SK-N-SH (cell line): ENCODE results near the gene BMPR1B. TPM values are rescaled to one million over a fixed set of nuclear protein-coding genes. Genes with fewer than 3 reads are reported as not detected.

Experiments
- CTCF ChIA-PET: fragments of 300-600, 350-600 bp; formaldehyde crosslinking; extraction: SDS; loops from one replicate; lab custom pipeline; 2021; lab: Yijun Ruan, JAX
- POLR2A ChIA-PET: fragments of 350-600 bp; sonication (Branson Sonifier 250); formaldehyde crosslinking; extraction: SDS; loops from one replicate; lab custom pipeline; 2020; ENCODE audit warnings: antibody characterized with exemption, inconsistent platforms; lab: Yijun Ruan, JAX
- DNase-seq: peaks from one replicate; pipeline ENCODE4 v3.0.0; 2012
- H2AFZ ChIP-seq: fragments of 200-600 bp; sonication (generic); 2 replicates; pipeline ENCODE4 v1.8.1; 2016; ENCODE audit warnings: antibody characterized with exemption, mild to moderate bottlenecking, low read depth
- H3F3A ChIP-seq: fragments of 200-600 bp; sonication (generic); replicated peaks from 2 replicates; pipeline ENCODE3; 2016; ENCODE audit warnings: antibody characterized with exemption, mild to moderate bottlenecking; ENCODE audit not compliant: insufficient read depth
- H3K27ac ChIP-seq, 2 experiments: fragments of 200-500 bp in 1 of 2; fragments of 200-600 bp in 1 of 2; sonication (Bioruptor generic) in 1 of 2; sonication (generic), shearing (Covaris generic) in 1 of 2; 2 replicates each; pipeline versions ENCODE4 v1.5.1 to v1.6.1; 2014 to 2016; ENCODE audit warnings: low read depth in 2 of 2, inconsistent platforms in 1 of 2, low read length in 1 of 2, mild to moderate bottlenecking in 1 of 2, mixed read lengths in 1 of 2
- H3K27me3 ChIP-seq: fragments of 200-600 bp; sonication (generic), shearing (Covaris generic); 2 replicates; pipeline ENCODE4 v1.6.1; 2016; ENCODE audit warnings: mixed run types; ENCODE audit not compliant: insufficient read depth
- H3K36me3 ChIP-seq, 2 experiments: fragments of 200-500 bp in 1 of 2; fragments of 200-600 bp in 1 of 2; sonication (Bioruptor generic) in 1 of 2; sonication (generic) in 1 of 2; replicated peaks in 1 of 2; 2 replicates each; pipeline versions ENCODE3 to v1.5.1; 2014 to 2016; ENCODE audit warnings: low read length in 1 of 2, mild to moderate bottlenecking in 1 of 2; ENCODE audit not compliant: insufficient read depth in 2 of 2, control insufficient read depth in 1 of 2
- H3K4me1 ChIP-seq, 2 experiments: fragments of 200-500 bp in 1 of 2; fragments of 200-600 bp in 1 of 2; sonication (Bioruptor generic) in 1 of 2; sonication (generic), shearing (Covaris generic) in 1 of 2; 2 replicates each; pipeline versions ENCODE4 v1.5.1 to v1.6.1; 2014 to 2016; ENCODE audit warnings: low read depth in 1 of 2, low read length in 1 of 2, mixed run types in 1 of 2; ENCODE audit not compliant: insufficient read depth in 2 of 2, control insufficient read depth in 1 of 2
- H3K4me2 ChIP-seq: fragments of 200-600 bp; sonication (generic), shearing (Covaris generic); 2 replicates; pipeline ENCODE4 v1.6.1; 2017; ENCODE audit warnings: mixed run types
- H3K4me3 ChIP-seq, 2 experiments: fragments of 200-500 bp in 1 of 2; fragments of 200-600 bp in 1 of 2; sonication (Bioruptor generic) in 1 of 2; sonication (generic), shearing (Covaris generic) in 1 of 2; 2 replicates each; pipeline versions ENCODE4 v1.5.1 to v1.8.1; 2014 to 2016; ENCODE audit warnings: low read depth in 2 of 2, inconsistent platforms in 1 of 2, low read length in 1 of 2, mild to moderate bottlenecking in 1 of 2, mixed read lengths in 1 of 2, moderate library complexity in 1 of 2
- H3K79me2 ChIP-seq: fragments of 200-600 bp; sonication (generic); 2 replicates; pipeline ENCODE4 v1.8.1; 2017; ENCODE audit warnings: mild to moderate bottlenecking; ENCODE audit not compliant: insufficient read depth
- H3K9ac ChIP-seq: fragments of 200-600 bp; sonication (generic); 2 replicates; pipeline ENCODE4 v1.6.1; 2017; ENCODE audit warnings: mixed run types
- H3K9me2 ChIP-seq: fragments of 200-600 bp; sonication (generic); 2 replicates; pipeline ENCODE4 v1.6.1; 2017; ENCODE audit warnings: mixed run types
- H3K9me3 ChIP-seq: fragments of 200-600 bp; sonication (generic); 2 replicates; pipeline ENCODE4 v1.6.1; 2017; ENCODE audit warnings: mixed run types, mild to moderate bottlenecking, moderate library complexity
- H4K20me1 ChIP-seq: fragments of 200-600 bp; sonication (generic); 2 replicates; pipeline ENCODE4 v1.6.1; 2017; ENCODE audit warnings: mild to moderate bottlenecking, mixed run types; ENCODE audit not compliant: insufficient read depth
- EP300 ChIP-seq, 2 experiments: IDR thresholded peaks; 2 replicates each; pipeline versions ENCODE4 v1.4.0 to v1.6.1; 2012; ENCODE audit warnings: borderline replicate concordance in 1 of 2, low read depth in 1 of 2, low read length in 1 of 2
- EZH2phosphoT487 ChIP-seq: fragments of 200-600 bp; sonication (generic); IDR thresholded peaks from 2 replicates; pipeline ENCODE4 v1.6.1; 2017; ENCODE audit warnings: low read depth, mixed run types, mild to moderate bottlenecking, antibody characterized with exemption, moderate library complexity, borderline replicate concordance
- FOXM1 ChIP-seq: IDR thresholded peaks from 2 replicates; pipeline ENCODE4 v1.4.0; 2012; ENCODE audit warnings: low read depth, mild to moderate bottlenecking
- GABPA ChIP-seq: IDR thresholded peaks from 2 replicates; pipeline ENCODE4 v1.4.0; 2012; ENCODE audit warnings: low read depth, mild to moderate bottlenecking
- IRF3 ChIP-seq: fragments of 150-350 bp; IDR thresholded peaks from 2 replicates; pipeline ENCODE4 v1.6.1; 2016; ENCODE audit warnings: mild to moderate bottlenecking, low read depth, low read length
- JUND ChIP-seq: IDR thresholded peaks from 2 replicates; pipeline ENCODE4 v1.4.0; 2012
- MEF2A ChIP-seq: IDR thresholded peaks from 2 replicates; pipeline ENCODE4 v1.4.0; 2012; ENCODE audit warnings: low read depth, borderline replicate concordance
- MXI1 ChIP-seq: IDR thresholded peaks from 2 replicates; pipeline ENCODE4 v1.6.1; 2012; ENCODE audit warnings: mild to moderate bottlenecking, low read depth, low read length, improper control_type of control experiment
- NFIC ChIP-seq: IDR thresholded peaks from 2 replicates; pipeline ENCODE4 v1.4.0; 2012; ENCODE audit warnings: borderline replicate concordance
- PBX3 ChIP-seq: IDR thresholded peaks from 2 replicates; pipeline ENCODE4; 2012
- POLR2AphosphoS5 ChIP-seq: IDR thresholded peaks from 2 replicates; pipeline ENCODE4 v1.6.1; 2012; ENCODE audit warnings: low read depth, low read length
- RXRA ChIP-seq: IDR thresholded peaks from 2 replicates; pipeline ENCODE4 v1.4.0; 2012; ENCODE audit warnings: low read depth, mild to moderate bottlenecking, borderline replicate concordance
- SIN3A ChIP-seq: IDR thresholded peaks from 2 replicates; pipeline ENCODE4 v1.6.1; 2012; ENCODE audit warnings: low read depth, mild to moderate bottlenecking, low read length, moderate library complexity, borderline replicate concordance
- SMC3 ChIP-seq: IDR thresholded peaks from 2 replicates; pipeline ENCODE4 v1.6.1; 2012; ENCODE audit warnings: low read depth, low read length, improper control_type of control experiment
- TEAD4 ChIP-seq: IDR thresholded peaks from 2 replicates; pipeline ENCODE4 v1.4.0; 2012; ENCODE audit warnings: mild to moderate bottlenecking, borderline replicate concordance; ENCODE audit not compliant: insufficient read depth
- USF1 ChIP-seq: IDR thresholded peaks from 2 replicates; pipeline ENCODE4 v1.4.0; 2012; ENCODE audit warnings: low read depth, borderline replicate concordance
- ZBTB33 ChIP-seq: IDR thresholded peaks from 2 replicates; pipeline ENCODE4 v1.4.0; 2012; ENCODE audit warnings: low read depth, borderline replicate concordance
- WGBS: methylation state at CpG from one replicate; pipeline ENCODE4 v1.1.6; 2017; ENCODE audit warnings: low lambda C conversion rate; 5-methylcytosine and 5-hydroxymethylcytosine counted together
- polyA plus RNA-seq, 3 experiments: library from polyadenylated mRNA; depleted of rRNA; stranded (reverse); fragments of >200 nt; gene quantifications; 2 replicates each; pipeline ENCODE4 v1.2.3, GENCODE V29; 2012
- TF ChIP-seq, protein P1 (sequence below): IDR thresholded peaks from 2 replicates; pipeline ENCODE4 v1.4.0; 2012; ENCODE audit warnings: low read depth
- TF ChIP-seq, protein P2 (sequence below): IDR thresholded peaks from 2 replicates; pipeline ENCODE4 v1.6.1; 2012; ENCODE audit warnings: mild to moderate bottlenecking, low read depth, low read length, moderate library complexity
- TF ChIP-seq, protein P3 (sequence below): fragments of 150-350 bp; IDR thresholded peaks from 2 replicates; pipeline ENCODE4 v1.6.1; 2017; ENCODE audit warnings: antibody characterized with exemption, low read length, low read depth, borderline replicate concordance

Gene BMPR1B
- polyA plus RNA-seq, 1 of the 3 experiments (the other 2 are of a cell fraction): 0.16 TPM

DNA sequence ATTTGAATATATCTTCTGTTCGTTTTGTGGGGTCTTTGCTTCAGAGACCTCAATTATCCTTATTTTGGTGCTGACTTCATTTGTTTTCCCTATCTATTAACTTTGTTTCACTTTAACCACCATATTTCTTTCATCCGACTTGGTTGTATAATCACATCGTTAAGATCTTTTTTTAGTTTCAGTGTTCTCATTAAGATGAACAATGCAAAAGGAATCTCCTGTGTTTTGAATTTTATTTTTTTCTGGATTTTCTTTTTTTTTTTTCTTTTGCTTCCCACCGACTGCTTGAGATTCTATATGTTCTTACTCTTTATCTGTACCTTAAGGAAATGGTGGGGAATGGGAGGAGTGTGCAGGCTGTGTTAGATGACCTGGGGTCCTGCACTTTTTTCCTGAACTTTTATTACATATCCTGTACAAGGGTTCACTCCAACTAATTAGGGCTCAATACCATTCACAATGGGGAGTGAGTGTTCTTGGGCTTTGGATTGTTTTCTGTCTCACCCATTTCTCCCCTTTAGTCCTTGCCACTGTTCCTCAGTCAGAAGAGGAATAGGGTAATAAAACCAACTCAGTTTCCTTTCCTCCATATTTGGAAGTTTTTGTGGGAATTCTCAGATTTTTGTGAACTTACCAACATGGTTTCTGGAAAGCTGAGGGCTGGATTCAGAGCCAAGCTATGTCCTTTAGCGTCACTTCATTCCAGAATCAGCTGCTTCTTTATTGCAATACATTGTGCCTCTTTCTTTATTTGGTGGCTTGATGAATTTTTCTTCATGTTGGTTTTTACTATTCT lies 43.2 kb upstream of the BMPR1B start:
- no peak overlapping the region for H3K4me3 ChIP-seq
- no peaks in the 10 kb centered on the region for H3K27me3 ChIP-seq
- no peaks in the 10 kb centered on the region for H3K4me1 ChIP-seq
- peak overlapping the region; percentile 13; the same call in 1 of the 2 replicates for H3K4me2 ChIP-seq
- no peaks in the 10 kb centered on the region for H3K9me2 ChIP-seq
- no peak overlapping the region for H3K9ac ChIP-seq
- no peaks in the 10 kb centered on the region for H3K36me3 ChIP-seq
- no peaks in the 10 kb centered on the region for H3K9me3 ChIP-seq
- H4K20me1 ChIP-seq: no peaks in the 10 kb centered on the region
- ChIA-PET CTCF (interaction anchor here (1.2 kb wide), 1 partner anchor 93 kb away, joined by 4 read pairs; no protein-coding TSS in a partner anchor), POLR2A (no interaction called here)
- H3K27ac ChIP-seq: no peak overlapping the region; a peak in 1 of 4 replicates
- no peaks in the 10 kb centered on the region for H3F3A ChIP-seq
- whole genome bisulfite sequencing: 82% methylated on average over 5 of the region's 5 CpGs
- no peaks in the 10 kb centered on the region for H3K79me2 ChIP-seq
- DNase-seq: no peak
- H2AFZ ChIP-seq: peak overlapping the region; percentile 53; the same call in 1 of the 2 replicates
- no peak for TF ChIP-seq ZBTB33
- TF ChIP-seq SMC3: no peak
- TF ChIP-seq USF1: no peak
- TF ChIP-seq, protein P1, sequence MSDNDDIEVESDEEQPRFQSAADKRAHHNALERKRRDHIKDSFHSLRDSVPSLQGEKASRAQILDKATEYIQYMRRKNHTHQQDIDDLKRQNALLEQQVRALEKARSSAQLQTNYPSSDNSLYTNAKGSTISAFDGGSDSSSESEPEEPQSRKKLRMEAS: no peak
- TF ChIP-seq, protein P2, sequence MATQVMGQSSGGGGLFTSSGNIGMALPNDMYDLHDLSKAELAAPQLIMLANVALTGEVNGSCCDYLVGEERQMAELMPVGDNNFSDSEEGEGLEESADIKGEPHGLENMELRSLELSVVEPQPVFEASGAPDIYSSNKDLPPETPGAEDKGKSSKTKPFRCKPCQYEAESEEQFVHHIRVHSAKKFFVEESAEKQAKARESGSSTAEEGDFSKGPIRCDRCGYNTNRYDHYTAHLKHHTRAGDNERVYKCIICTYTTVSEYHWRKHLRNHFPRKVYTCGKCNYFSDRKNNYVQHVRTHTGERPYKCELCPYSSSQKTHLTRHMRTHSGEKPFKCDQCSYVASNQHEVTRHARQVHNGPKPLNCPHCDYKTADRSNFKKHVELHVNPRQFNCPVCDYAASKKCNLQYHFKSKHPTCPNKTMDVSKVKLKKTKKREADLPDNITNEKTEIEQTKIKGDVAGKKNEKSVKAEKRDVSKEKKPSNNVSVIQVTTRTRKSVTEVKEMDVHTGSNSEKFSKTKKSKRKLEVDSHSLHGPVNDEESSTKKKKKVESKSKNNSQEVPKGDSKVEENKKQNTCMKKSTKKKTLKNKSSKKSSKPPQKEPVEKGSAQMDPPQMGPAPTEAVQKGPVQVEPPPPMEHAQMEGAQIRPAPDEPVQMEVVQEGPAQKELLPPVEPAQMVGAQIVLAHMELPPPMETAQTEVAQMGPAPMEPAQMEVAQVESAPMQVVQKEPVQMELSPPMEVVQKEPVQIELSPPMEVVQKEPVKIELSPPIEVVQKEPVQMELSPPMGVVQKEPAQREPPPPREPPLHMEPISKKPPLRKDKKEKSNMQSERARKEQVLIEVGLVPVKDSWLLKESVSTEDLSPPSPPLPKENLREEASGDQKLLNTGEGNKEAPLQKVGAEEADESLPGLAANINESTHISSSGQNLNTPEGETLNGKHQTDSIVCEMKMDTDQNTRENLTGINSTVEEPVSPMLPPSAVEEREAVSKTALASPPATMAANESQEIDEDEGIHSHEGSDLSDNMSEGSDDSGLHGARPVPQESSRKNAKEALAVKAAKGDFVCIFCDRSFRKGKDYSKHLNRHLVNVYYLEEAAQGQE: no peak
- TF ChIP-seq RXRA: no peak
- TF ChIP-seq TEAD4: no peak
- TF ChIP-seq, protein P3, sequence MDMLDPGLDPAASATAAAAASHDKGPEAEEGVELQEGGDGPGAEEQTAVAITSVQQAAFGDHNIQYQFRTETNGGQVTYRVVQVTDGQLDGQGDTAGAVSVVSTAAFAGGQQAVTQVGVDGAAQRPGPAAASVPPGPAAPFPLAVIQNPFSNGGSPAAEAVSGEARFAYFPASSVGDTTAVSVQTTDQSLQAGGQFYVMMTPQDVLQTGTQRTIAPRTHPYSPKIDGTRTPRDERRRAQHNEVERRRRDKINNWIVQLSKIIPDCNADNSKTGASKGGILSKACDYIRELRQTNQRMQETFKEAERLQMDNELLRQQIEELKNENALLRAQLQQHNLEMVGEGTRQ: no peak
- TF ChIP-seq MXI1: no peak
- TF ChIP-seq FOXM1: no peak
- no peak for TF ChIP-seq SIN3A
- no peak for TF ChIP-seq JUND
- no peak for TF ChIP-seq NFIC
- no peak for TF ChIP-seq EZH2phosphoT487
- TF ChIP-seq GABPA: no peak
- no peak for TF ChIP-seq PBX3
- TF ChIP-seq MEF2A: no peak
- no peak for TF ChIP-seq POLR2AphosphoS5
- TF ChIP-seq IRF3: no peak
- no peak for TF ChIP-seq EP300 (IDR thresholded peaks at IDR 0.05; ENCODE audit: borderline replicate concordance in 1 of 2, low read depth in 1 of 2, low read length in 1 of 2)
